ENCODE measurements around the gene MSI2. TPM values are rescaled to one million over a fixed set of nuclear protein-coding genes. Genes with fewer than 3 reads are reported as not detected.

The MSI2 gene
- total RNA-seq, 2 experiments from 2014 or later, result 131 to 164 TPM

GRCh38 chr17:57623620-57624019, 367.3 kb downstream of the MSI2 start:
- H3K27ac ChIP-seq (ENCODE audit: low read depth, low read length, poor library complexity, severe bottlenecking), result peak overlapping the region; percentile 76
- intact Hi-C loops (cut with micrococcal nuclease; ENCODE audit: unreplicated experiment), result loop anchor here (1.0 to 10.0 kb wide), 3 partner anchors 18 to 711 kb away; no protein-coding TSS in a partner anchor
- no peaks in the 10 kb centered on the region for H4K20me1 ChIP-seq (ENCODE audit: insufficient read depth, low read length)
- no peaks in the 10 kb centered on the region for H3K9me3 ChIP-seq (ENCODE audit: low read length)
- no peaks in the 10 kb centered on the region for H3K79me2 ChIP-seq (ENCODE audit: insufficient read depth, low read depth, low read length)
- POLR2A ChIA-PET, result interaction anchor here (1.1 to 3.9 kb wide), 8 partner anchors 17 to 266 kb away, joined by 3 to 36 read pairs (median 5); no protein-coding TSS in a partner anchor
- no TSS peak for BruUV-seq (replicated peaks)
- H3K4me3 ChIP-seq (ENCODE audit: low read depth, low read length, poor library complexity, severe bottlenecking), result peak overlapping the region; percentile 50
- peak; percentile 41 for DNase-seq (ENCODE audit: low spot score)
- H3K9me2 ChIP-seq (ENCODE audit: insufficient read depth, low read length), result no peaks in the 10 kb centered on the region
- no peak overlapping the region; the same call in 1 of the 2 replicates for H2AFZ ChIP-seq (ENCODE audit: low read length)
- no peak for TF ChIP-seq CTCF (conservative IDR thresholded peaks at IDR 0.05; ENCODE audit: low read length)
- TF ChIP-seq EZH2phosphoT487 (IDR thresholded peaks at IDR 0.05; ENCODE audit: borderline replicate concordance, low read depth, low read length), result no peak
- H3K36me3 ChIP-seq (ENCODE audit: insufficient read depth, low read length), result peaks cover 15% of the 10 kb centered on the region
- CTCF ChIA-PET (ENCODE audit: unreplicated experiment), result interaction anchor here (1.8 kb wide), 1 partner anchor 48 kb away, joined by 6 read pairs; no protein-coding TSS in a partner anchor
- peaks cover 60% of the 10 kb centered on the region for H3K4me1 ChIP-seq (ENCODE audit: insufficient read depth, low read length, poor library complexity, severe bottlenecking)
- H3K4me2 ChIP-seq (ENCODE audit: low read length), result peak overlapping the region; percentile 87

- H3K27ac ChIP-seq (ENCODE audit: low read depth, low read length, poor library complexity, severe bottlenecking), result peak overlapping the region; percentile 76
- peaks cover 68% of the 10 kb centered on the region for H3K4me1 ChIP-seq (ENCODE audit: insufficient read depth, low read length, poor library complexity, severe bottlenecking)
- no peaks in the 10 kb centered on the region for H3K79me2 ChIP-seq (ENCODE audit: insufficient read depth, low read depth, low read length)
- H3K4me2 ChIP-seq (ENCODE audit: low read length), result peak overlapping the region; percentile 87
- ChIA-PET POLR2A (interaction anchor here (0.6 to 3.9 kb wide), 7 partner anchors 12 to 267 kb away, joined by 5 to 36 read pairs (median 6); no protein-coding TSS in a partner anchor), CTCF (ENCODE audit: unreplicated experiment) (interaction anchor here (1.0 kb wide), 1 partner anchor 21 kb away, joined by 3 read pairs; no protein-coding TSS in a partner anchor)
- TF ChIP-seq CTCF (conservative IDR thresholded peaks at IDR 0.05; ENCODE audit: low read length) (no peak), EZH2phosphoT487 (IDR thresholded peaks at IDR 0.05; ENCODE audit: borderline replicate concordance, low read depth, low read length) (no peak)
- H3K36me3 ChIP-seq (ENCODE audit: insufficient read depth, low read length), result peaks cover 15% of the 10 kb centered on the region
- H2AFZ ChIP-seq (ENCODE audit: low read length), result no peak overlapping the region
- no peaks in the 10 kb centered on the region for H4K20me1 ChIP-seq (ENCODE audit: insufficient read depth, low read length)
- H3K9me3 ChIP-seq (ENCODE audit: low read length), result no peaks in the 10 kb centered on the region
- H3K4me3 ChIP-seq (ENCODE audit: low read depth, low read length, poor library complexity, severe bottlenecking), result peak overlapping the region; percentile 50
- BruUV-seq (replicated peaks), result no TSS peak
- intact Hi-C loops (cut with micrococcal nuclease; ENCODE audit: unreplicated experiment), result loop anchor here (10.0 kb wide), 1 partner anchor 710 kb away; no protein-coding TSS in a partner anchor
- no peaks in the 10 kb centered on the region for H3K9me2 ChIP-seq (ENCODE audit: insufficient read depth, low read length)
- DNase-seq (ENCODE audit: low spot score), result peak; percentile 64
These were observed 368.1 kb downstream of the MSI2 start for GRCh38 chr17:57624386-57624785.

GRCh38 chr17:57625511-57625910, 369.2 kb downstream of the MSI2 start:
- Histone ChIP-seq H3K27ac (ENCODE audit: low read depth, low read length, poor library complexity, severe bottlenecking) (peak overlapping the region; percentile 76), H3K4me2 (ENCODE audit: low read length) (no peak overlapping the region), H3K79me2 (ENCODE audit: insufficient read depth, low read depth, low read length) (no peaks in the 10 kb centered on the region), H2AFZ (ENCODE audit: low read length) (no peak overlapping the region), H4K20me1 (ENCODE audit: insufficient read depth, low read length) (no peaks in the 10 kb centered on the region), H3K9me3 (ENCODE audit: low read length) (no peaks in the 10 kb centered on the region), H3K4me3 (ENCODE audit: low read depth, low read length, poor library complexity, severe bottlenecking) (no peak overlapping the region), H3K36me3 (ENCODE audit: insufficient read depth, low read length) (peaks cover 19% of the 10 kb centered on the region; the same call in 1 of the 2 replicates), H3K4me1 (ENCODE audit: insufficient read depth, low read length, poor library complexity, severe bottlenecking) (peaks cover 79% of the 10 kb centered on the region), H3K9me2 (ENCODE audit: insufficient read depth, low read length) (no peaks in the 10 kb centered on the region)
- POLR2A ChIA-PET, result interaction anchor here (0.5 to 1.6 kb wide), 3 partner anchors 11 to 1528 kb away, joined by 3 to 6 read pairs (median 5); no protein-coding TSS in a partner anchor
- TF ChIP-seq CTCF (conservative IDR thresholded peaks at IDR 0.05; ENCODE audit: low read length), result no peak
- no peak for TF ChIP-seq EZH2phosphoT487 (IDR thresholded peaks at IDR 0.05; ENCODE audit: borderline replicate concordance, low read depth, low read length)
- BruUV-seq (replicated peaks), result no TSS peak
- DNase-seq (ENCODE audit: low spot score), result no peak
- intact Hi-C loops (cut with micrococcal nuclease; ENCODE audit: unreplicated experiment), result loop anchor here (10.0 kb wide), 1 partner anchor 709 kb away; no protein-coding TSS in a partner anchor
- CTCF ChIA-PET (ENCODE audit: unreplicated experiment), result no interaction called here
